ENCODE data around the gene SETD3.

- 0 out of 2 replicates have a peak, but pooled peaks have one; percentile 31 for TF ChIP-seq CTCF (conservative IDR thresholded peaks at IDR 0.05; ENCODE audit: low read depth, low read length)
- no peak for TF ChIP-seq EZH2phosphoT487 (IDR thresholded peaks at IDR 0.05; ENCODE audit: borderline replicate concordance, low read length)
- no peak for TF ChIP-seq EZH2 (IDR thresholded peaks at IDR 0.05; ENCODE audit: low read length, unreplicated experiment)
These were observed 39.3 kb downstream of the SETD3 start for GRCh38 chr14:99441157-99441870.
